Adipocyte (in vitro differentiated cells): Measurements from ENCODE around the gene GYG1.

Experiments used
- DNase-seq: peaks from one replicate; pipeline ENCODE4 v3.0.0-alpha.2; 2015; ENCODE audit warnings: low read depth
- H3K27me3 ChIP-seq: replicated peaks from 2 replicates; pipeline ENCODE4 v1.7.0; 2013; ENCODE audit warnings: mild to moderate bottlenecking, low read length, moderate library complexity; ENCODE audit not compliant: control insufficient read depth, insufficient read depth
- H3K36me3 ChIP-seq: 2 replicates; pipeline ENCODE4 v1.7.0; 2013; ENCODE audit warnings: low read length, mild to moderate bottlenecking, moderate library complexity; ENCODE audit not compliant: control insufficient read depth, insufficient read depth, severe bottlenecking
- H3K4me1 ChIP-seq: 2 replicates; pipeline ENCODE4 v1.7.0; 2013; ENCODE audit warnings: mild to moderate bottlenecking, low read length, moderate library complexity; ENCODE audit not compliant: control insufficient read depth, insufficient read depth
- H3K4me3 ChIP-seq: 2 replicates; pipeline ENCODE4 v1.7.0; 2013; ENCODE audit warnings: mild to moderate bottlenecking, low read length, moderate library complexity
- H3K9ac ChIP-seq: 2 replicates; pipeline ENCODE4 v1.7.0; 2013; ENCODE audit warnings: mild to moderate bottlenecking, low read length, moderate library complexity
- H3K9me3 ChIP-seq: 2 replicates; pipeline ENCODE4 v1.7.0; 2013; ENCODE audit warnings: mild to moderate bottlenecking, low read length, moderate library complexity; ENCODE audit not compliant: control insufficient read depth

The GYG1 gene

GRCh38 chr3:149020196-149020838 lies 29.0 kb downstream of the GYG1 start:
- Histone ChIP-seq H3K4me1 (peaks cover 44% of the 10 kb centered on the region), H3K9ac (no peak overlapping the region), H3K9me3 (peaks cover 8% of the 10 kb centered on the region), H3K27me3 (no peaks in the 10 kb centered on the region), H3K36me3 (peaks cover 35% of the 10 kb centered on the region), H3K4me3 (no peak overlapping the region)
- DNase-seq = no peak

GRCh38 chr3:149020839-149021252 lies 29.5 kb downstream of the GYG1 start:
- no peak for DNase-seq
- Histone ChIP-seq H3K27me3 (no peaks in the 10 kb centered on the region), H3K9ac (no peak overlapping the region), H3K9me3 (peaks cover 8% of the 10 kb centered on the region), H3K4me3 (no peak overlapping the region), H3K36me3 (peaks cover 40% of the 10 kb centered on the region), H3K4me1 (peaks cover 41% of the 10 kb centered on the region)

- peaks cover 50% of the 10 kb centered on the region for H3K36me3 ChIP-seq
- no peak overlapping the region for H3K9ac ChIP-seq
- DNase-seq = no peak
- H3K27me3 ChIP-seq = no peaks in the 10 kb centered on the region
- peaks cover 38% of the 10 kb centered on the region for H3K4me1 ChIP-seq
- H3K9me3 ChIP-seq = peaks cover 8% of the 10 kb centered on the region
- H3K4me3 ChIP-seq = no peak overlapping the region
Measured at GRCh38 chr3:149021830-149022229, 30.5 kb downstream of the GYG1 start.

GRCh38 chr3:149023951-149024350 lies 32.6 kb downstream of the GYG1 start:
- peaks cover 8% of the 10 kb centered on the region for H3K9me3 ChIP-seq
- peaks cover 21% of the 10 kb centered on the region for H3K4me1 ChIP-seq
- peaks cover 68% of the 10 kb centered on the region for H3K36me3 ChIP-seq
- no peak overlapping the region for H3K4me3 ChIP-seq
- H3K27me3 ChIP-seq = no peaks in the 10 kb centered on the region
- H3K9ac ChIP-seq = no peak overlapping the region
- no peak for DNase-seq

- peaks cover 8% of the 10 kb centered on the region for H3K9me3 ChIP-seq
- H3K27me3 ChIP-seq = no peaks in the 10 kb centered on the region
- H3K36me3 ChIP-seq = peaks cover 76% of the 10 kb centered on the region
- DNase-seq = no peak
- H3K9ac ChIP-seq = no peak overlapping the region
- H3K4me3 ChIP-seq = no peak overlapping the region
- peaks cover 3% of the 10 kb centered on the region for H3K4me1 ChIP-seq
Measured at GRCh38 chr3:149026718-149027117, 35.4 kb downstream of the GYG1 start.

- H3K9me3 ChIP-seq = no peaks in the 10 kb centered on the region
- DNase-seq = no peak
- H3K27me3 ChIP-seq = no peaks in the 10 kb centered on the region
- H3K4me1 ChIP-seq = peaks cover 3% of the 10 kb centered on the region
- no peak overlapping the region for H3K9ac ChIP-seq
- H3K4me3 ChIP-seq = no peak overlapping the region
- H3K36me3 ChIP-seq = peaks cover 57% of the 10 kb centered on the region
Measured at GRCh38 chr3:149031096-149031495, 39.8 kb downstream of the GYG1 start.

- Histone ChIP-seq H3K4me3 (no peak overlapping the region), H3K36me3 (peaks cover 49% of the 10 kb centered on the region), H3K27me3 (no peaks in the 10 kb centered on the region), H3K4me1 (peaks cover 1% of the 10 kb centered on the region), H3K9me3 (no peaks in the 10 kb centered on the region), H3K9ac (no peak overlapping the region)
- no peak for DNase-seq
Measured at GRCh38 chr3:149037684-149038083, 46.3 kb downstream of the GYG1 start.

GRCh38 chr3:149038322-149038721 lies 47.0 kb downstream of the GYG1 start:
- H3K4me1 ChIP-seq = peaks cover 7% of the 10 kb centered on the region
- no peak overlapping the region for H3K4me3 ChIP-seq
- no peaks in the 10 kb centered on the region for H3K27me3 ChIP-seq
- DNase-seq = no peak
- H3K9ac ChIP-seq = no peak overlapping the region
- H3K9me3 ChIP-seq = no peaks in the 10 kb centered on the region
- peaks cover 49% of the 10 kb centered on the region for H3K36me3 ChIP-seq

- Histone ChIP-seq H3K27me3 (no peaks in the 10 kb centered on the region), H3K9me3 (no peaks in the 10 kb centered on the region), H3K4me3 (peak overlapping the region; percentile 20), H3K4me1 (peaks cover 10% of the 10 kb centered on the region), H3K36me3 (peaks cover 65% of the 10 kb centered on the region), H3K9ac (no peak overlapping the region)
- DNase-seq = peak; percentile 58
Measured at GRCh38 chr3:149042789-149043386, 51.5 kb downstream of the GYG1 start.

- H3K36me3 ChIP-seq = peaks cover 63% of the 10 kb centered on the region
- no peaks in the 10 kb centered on the region for H3K27me3 ChIP-seq
- H3K9me3 ChIP-seq = no peaks in the 10 kb centered on the region
- H3K4me1 ChIP-seq = peaks cover 10% of the 10 kb centered on the region
- H3K9ac ChIP-seq = no peak overlapping the region
- DNase-seq = no peak
- no peak overlapping the region for H3K4me3 ChIP-seq
Measured at GRCh38 chr3:149044339-149045083, 53.2 kb downstream of the GYG1 start.

GRCh38 chr3:149055575-149055974 lies 64.2 kb downstream of the GYG1 start:
- Histone ChIP-seq H3K27me3 (no peaks in the 10 kb centered on the region), H3K4me3 (no peak overlapping the region), H3K36me3 (peaks cover 70% of the 10 kb centered on the region), H3K9me3 (no peaks in the 10 kb centered on the region), H3K4me1 (no peaks in the 10 kb centered on the region), H3K9ac (no peak overlapping the region)
- no peak for DNase-seq
